Measurements from ENCODE around the gene DSCAML1.

The DSCAML1 gene

GRCh38 chr11:117833401-117833891, 36.4 kb upstream of the DSCAML1 start:
- in situ Hi-C loops (cut with HindIII; ENCODE audit: low sequenced_read_pairs): no loop called here

DNA sequence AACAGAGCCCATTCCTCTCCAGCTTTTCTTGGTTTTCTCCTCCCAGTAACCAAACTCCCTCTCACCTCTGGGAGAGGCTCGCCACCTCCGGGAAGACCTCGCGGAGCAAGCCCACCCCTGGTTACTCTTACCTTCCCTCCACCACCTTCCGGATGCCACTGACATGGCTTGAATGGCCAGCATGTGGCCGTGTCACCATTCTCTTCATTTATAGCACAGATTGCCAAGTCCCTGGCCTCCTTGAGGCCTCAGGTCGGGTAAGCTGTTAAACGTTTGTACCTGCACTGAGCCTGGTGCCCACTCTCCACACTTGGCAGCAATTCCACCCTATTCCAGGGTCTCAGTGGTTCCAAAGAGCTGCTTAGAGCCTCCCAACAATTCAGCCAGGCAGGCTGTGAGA, 35.5 kb upstream of the DSCAML1 start:
- in situ Hi-C loops (cut with HindIII; ENCODE audit: low sequenced_read_pairs): no loop called here

GRCh38 chr11:117831661-117832415, 34.8 kb upstream of the DSCAML1 start:
- in situ Hi-C loops (cut with HindIII; ENCODE audit: low sequenced_read_pairs): no loop called here

- in situ Hi-C loops (cut with HindIII; ENCODE audit: low sequenced_read_pairs): no loop called here
These were observed 33.8 kb upstream of the DSCAML1 start for GRCh38 chr11:117830674-117831351.

GRCh38 chr11:117830072-117830471, 33.1 kb upstream of the DSCAML1 start:
- in situ Hi-C loops (cut with HindIII; ENCODE audit: low sequenced_read_pairs): no loop called here

GRCh38 chr11:117829369-117829725, 32.3 kb upstream of the DSCAML1 start:
- in situ Hi-C loops (cut with HindIII; ENCODE audit: low sequenced_read_pairs): no loop called here

- in situ Hi-C loops (cut with HindIII; ENCODE audit: low sequenced_read_pairs): no loop called here
These were observed 31.8 kb upstream of the DSCAML1 start for GRCh38 chr11:117828611-117829368.

GRCh38 chr11:117827521-117828511, 30.8 kb upstream of the DSCAML1 start:
- in situ Hi-C loops (cut with HindIII; ENCODE audit: low sequenced_read_pairs): no loop called here

GRCh38 chr11:117826832-117827231, 29.8 kb upstream of the DSCAML1 start:
- in situ Hi-C loops (cut with HindIII; ENCODE audit: low sequenced_read_pairs): no loop called here

DNA sequence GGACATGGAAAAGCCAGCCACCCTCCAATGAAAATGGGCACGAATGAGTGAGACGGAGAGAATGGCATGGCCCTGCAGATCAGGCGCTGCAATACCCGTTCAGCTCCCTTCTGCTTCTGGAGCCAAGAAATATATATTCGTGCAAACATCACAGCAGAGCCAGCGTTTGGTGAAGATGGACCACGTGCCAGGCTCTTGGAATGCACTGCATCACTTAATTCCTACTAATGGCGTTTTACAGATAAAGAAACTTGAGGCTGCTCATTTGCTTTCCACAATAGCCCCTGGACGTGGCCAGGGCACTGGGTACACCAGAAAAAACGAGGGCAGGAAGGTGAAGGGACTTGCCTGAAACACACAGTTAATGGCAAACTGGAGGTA, 29.2 kb upstream of the DSCAML1 start:
- in situ Hi-C loops (cut with HindIII; ENCODE audit: low sequenced_read_pairs): no loop called here

DNA sequence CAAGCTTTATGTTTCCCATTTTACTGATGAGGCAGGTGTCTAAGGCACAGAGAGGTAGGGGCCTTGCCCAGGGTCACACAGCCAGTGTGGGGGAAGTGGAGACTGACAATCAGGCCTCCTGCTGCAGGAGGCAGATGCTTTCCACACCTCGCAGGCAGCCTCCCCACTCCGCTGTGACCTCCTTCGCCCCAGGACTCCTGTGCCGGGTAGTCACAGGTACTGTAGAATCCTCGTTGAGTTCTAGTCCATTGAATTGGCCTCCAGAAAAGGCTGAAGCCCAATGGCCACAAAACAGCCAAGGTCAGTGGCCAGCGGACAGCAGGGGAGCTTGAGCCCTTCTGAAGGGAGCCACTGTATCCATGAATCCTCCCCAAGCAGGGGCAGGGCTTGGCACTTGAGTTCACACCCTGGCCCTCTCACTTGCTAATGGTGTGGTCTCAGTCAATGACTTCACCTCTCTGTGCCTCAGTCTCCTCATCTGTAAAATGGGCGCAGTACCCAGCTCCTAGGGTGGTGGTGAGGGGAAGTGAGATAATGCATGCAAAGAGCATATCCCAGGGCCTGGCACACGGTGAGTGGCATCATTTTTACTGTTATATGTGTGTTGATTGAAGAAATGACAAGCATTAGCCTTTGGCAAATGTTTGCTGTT, 28.6 kb upstream of the DSCAML1 start:
- in situ Hi-C loops (cut with HindIII; ENCODE audit: low sequenced_read_pairs): no loop called here

DNA sequence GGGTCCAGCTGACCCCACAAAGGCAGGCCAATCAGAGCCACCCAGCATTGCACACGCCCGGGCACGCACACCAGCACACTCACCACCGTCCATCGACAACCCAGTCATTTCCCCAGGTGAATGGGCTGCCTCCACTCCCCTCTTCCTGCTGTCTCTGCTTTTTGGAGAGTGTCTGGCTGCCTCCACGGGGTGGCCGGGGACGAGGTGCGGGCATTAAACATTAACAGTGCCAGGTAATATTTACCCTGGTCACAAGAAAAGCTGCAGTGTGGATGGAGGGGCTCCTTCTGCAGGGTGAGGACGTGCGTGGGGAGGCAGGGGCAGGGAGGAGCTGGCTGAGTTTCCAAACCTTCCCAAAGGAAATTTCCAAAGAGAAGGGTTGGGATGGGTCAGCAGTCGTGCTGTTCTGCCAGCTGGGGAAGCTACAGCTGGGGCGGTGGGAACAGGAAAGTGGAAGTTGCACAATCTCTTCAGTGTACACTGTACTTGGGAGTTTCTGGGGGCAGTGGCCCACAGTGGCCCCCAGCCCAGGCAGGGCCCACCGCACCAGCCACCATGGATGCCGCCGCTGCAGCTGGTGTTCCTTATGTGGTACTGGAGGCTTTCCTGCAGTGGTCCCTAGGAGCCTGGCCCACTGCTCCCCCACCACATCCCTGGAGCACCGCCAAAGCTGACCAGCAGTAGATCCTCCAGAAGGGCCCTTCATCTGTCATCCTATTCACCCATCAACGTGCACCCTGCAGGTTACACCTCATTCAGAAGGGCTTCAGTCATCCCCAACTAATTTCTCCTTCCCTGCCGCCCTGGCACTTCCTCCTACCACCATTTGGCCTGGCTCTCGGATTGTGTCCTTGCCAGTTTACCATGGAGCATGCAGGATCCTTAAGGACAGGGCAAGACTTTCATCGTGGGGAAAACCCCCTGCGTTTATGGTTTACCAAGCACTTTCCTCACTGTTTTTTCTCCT, 27.8 kb upstream of the DSCAML1 start, which contains the start of gene FXYD2:
TSS of gene FXYD2 (minus strand) at position 174 of the 967 bp plus-strand sequence. CDS start at position 108, 66 bp downstream.
- in situ Hi-C loops (cut with HindIII; ENCODE audit: low sequenced_read_pairs): no loop called here

DNA sequence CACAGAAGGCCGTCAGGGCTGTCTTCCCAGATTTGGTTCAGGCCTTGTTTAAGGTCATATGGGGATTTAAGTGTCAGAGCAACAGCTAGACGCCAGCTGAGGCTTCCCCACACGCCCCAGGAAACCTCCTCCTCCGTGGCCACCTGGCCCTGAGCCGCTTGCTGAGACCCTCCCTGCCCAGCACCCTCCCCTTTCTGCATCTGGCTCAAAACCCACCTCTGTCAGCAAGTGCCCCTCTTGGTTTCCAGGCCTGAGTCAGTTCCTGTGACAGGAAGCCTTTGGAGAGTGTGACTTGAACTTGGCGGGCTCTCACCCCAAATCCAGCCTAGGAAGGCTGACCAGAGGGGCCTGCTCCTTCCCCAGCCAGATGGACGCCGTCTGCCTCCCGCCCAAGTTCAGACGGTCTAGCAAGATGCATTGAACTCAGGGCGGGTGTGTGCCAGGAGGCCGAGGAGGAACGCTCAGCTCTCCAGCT, 27.0 kb upstream of the DSCAML1 start:
- in situ Hi-C loops (cut with HindIII; ENCODE audit: low sequenced_read_pairs): no loop called here

GRCh38 chr11:117823294-117823945, 26.4 kb upstream of the DSCAML1 start:
- in situ Hi-C loops (cut with HindIII; ENCODE audit: low sequenced_read_pairs): no loop called here

DNA sequence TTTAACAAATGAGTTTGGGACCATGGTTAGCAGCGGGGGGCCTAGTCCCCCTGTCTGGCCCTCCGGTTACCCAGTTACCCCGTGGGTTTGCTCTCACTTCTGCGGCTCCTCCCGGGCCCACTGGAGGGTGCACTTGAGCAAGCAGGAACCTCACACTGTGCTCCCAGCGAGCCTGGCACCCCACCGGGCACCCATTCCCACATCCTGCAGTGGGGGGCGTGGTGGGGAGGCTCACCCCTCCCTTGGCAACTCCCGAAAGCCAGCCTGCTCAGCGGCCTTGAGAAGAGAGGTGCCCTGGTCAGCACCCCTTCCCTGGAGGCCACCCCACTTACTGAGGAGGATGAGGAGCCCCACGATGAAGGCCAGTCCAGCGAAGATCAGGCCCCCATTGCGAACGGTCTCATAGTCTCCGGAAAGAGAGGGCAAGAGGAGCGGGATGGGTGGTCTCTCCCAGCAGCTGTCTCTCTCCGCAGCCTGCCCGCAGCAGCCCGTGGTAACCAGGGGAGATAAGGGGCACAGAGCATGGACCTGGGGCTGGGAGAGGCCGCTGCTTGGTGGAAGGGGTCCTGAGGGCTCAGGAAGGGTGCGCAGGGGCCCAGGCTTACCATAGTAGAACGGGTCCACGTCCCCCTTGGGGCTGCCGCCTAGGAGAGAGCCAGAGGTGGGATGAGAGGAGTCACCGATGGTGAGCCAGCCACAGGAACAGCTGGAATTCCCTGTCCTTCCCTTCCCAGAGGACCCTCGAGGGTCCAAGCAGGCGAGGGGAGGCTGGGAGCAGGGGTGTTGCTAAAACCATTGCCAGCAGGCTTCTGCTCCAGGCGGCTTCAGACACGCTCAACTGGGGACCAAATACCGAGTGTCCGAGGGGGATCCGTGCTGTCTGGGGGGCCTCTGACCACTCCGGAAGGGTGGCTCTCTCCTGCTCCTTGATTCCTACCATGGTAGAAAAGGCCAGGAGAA, 25.3 kb upstream of the DSCAML1 start:
- in situ Hi-C loops (cut with HindIII; ENCODE audit: low sequenced_read_pairs): no loop called here

DNA sequence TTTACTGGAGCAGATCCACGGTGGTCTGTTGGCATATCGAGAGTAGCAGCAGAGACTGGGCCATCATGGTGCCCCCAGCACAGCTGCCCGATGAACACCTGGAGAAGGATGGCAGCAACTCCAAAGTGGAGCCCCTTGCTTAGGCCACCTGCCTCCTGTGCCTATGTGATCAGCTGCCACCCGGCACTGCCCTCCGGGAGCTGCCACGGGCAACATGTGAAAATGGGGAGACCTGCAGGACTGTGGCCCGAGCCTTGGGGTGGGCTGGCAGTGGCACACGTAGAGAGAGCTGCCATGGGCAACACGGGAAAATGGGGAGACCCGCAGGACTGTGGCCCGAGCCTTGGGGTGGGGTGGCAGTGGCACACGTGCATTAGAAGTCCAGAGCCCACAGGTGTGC, 24.4 kb upstream of the DSCAML1 start:
- in situ Hi-C loops (cut with HindIII; ENCODE audit: low sequenced_read_pairs): no loop called here

DNA sequence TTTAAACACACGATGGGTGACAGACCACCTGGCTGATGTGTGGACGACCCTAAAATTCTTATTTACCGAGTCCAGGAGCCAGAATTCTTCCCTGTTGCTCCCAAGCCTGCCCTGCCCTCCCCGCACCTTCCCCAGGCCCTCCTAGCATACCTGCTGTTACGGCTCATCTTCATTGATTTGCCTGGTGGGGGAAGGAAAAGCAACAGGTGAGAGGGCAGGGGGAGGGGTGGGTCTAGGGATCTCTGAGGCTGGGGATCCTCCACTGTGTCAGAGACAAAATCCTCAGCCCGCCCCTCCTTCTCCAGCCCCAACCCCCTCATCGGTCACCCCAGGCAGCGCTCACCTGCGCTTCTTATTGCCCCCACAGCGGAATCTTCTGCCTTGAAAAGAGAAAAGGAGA, 23.5 kb upstream of the DSCAML1 start:
- in situ Hi-C loops (cut with HindIII; ENCODE audit: low sequenced_read_pairs): no loop called here
